Activated T-cell treated with anti-CD3 and anti-CD28 coated beads, Interleukin-2, amount 50 U/mL, for 1 hour (primary cell): ENCODE data around the gene UPF2.
"Not testable (repeated sequence)": the region's sequence is repeated elsewhere in the genome, so short reads cannot be mapped to it uniquely, and the experiment has no call there.

Source experiments
- DNase-seq: peaks from one replicate; pipeline ENCODE4 v3.0.0-alpha.2; 2020

Gene UPF2, protein sequence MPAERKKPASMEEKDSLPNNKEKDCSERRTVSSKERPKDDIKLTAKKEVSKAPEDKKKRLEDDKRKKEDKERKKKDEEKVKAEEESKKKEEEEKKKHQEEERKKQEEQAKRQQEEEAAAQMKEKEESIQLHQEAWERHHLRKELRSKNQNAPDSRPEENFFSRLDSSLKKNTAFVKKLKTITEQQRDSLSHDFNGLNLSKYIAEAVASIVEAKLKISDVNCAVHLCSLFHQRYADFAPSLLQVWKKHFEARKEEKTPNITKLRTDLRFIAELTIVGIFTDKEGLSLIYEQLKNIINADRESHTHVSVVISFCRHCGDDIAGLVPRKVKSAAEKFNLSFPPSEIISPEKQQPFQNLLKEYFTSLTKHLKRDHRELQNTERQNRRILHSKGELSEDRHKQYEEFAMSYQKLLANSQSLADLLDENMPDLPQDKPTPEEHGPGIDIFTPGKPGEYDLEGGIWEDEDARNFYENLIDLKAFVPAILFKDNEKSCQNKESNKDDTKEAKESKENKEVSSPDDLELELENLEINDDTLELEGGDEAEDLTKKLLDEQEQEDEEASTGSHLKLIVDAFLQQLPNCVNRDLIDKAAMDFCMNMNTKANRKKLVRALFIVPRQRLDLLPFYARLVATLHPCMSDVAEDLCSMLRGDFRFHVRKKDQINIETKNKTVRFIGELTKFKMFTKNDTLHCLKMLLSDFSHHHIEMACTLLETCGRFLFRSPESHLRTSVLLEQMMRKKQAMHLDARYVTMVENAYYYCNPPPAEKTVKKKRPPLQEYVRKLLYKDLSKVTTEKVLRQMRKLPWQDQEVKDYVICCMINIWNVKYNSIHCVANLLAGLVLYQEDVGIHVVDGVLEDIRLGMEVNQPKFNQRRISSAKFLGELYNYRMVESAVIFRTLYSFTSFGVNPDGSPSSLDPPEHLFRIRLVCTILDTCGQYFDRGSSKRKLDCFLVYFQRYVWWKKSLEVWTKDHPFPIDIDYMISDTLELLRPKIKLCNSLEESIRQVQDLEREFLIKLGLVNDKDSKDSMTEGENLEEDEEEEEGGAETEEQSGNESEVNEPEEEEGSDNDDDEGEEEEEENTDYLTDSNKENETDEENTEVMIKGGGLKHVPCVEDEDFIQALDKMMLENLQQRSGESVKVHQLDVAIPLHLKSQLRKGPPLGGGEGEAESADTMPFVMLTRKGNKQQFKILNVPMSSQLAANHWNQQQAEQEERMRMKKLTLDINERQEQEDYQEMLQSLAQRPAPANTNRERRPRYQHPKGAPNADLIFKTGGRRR

GRCh38 chr10:12042797-12043651 lies at the start of gene UPF2:
UPF2 (minus strand) TSS chr10:12042809; CDS start chr10:12035423, 7,386 bp downstream.
- peak; percentile 95 for DNase-seq

DNA sequence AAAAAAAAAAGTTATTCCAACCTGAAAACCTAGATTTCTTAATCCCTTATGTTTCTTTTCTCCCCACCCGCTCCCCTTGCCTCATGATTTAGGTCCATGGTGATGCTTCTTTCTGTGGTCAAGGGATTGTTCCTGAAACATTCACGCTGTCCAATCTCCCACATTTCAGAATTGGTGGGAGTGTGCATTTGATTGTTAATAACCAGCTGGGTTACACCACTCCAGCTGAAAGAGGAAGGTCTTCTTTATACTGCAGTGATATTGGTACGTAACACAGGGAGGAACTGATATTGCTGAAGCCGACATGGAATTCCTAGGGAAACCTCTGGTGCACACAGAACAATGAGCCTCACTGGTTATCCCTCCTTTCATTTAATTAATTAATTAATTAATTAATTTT lies 48.8 kb upstream of the UPF2 start:
- no peak for DNase-seq

DNA sequence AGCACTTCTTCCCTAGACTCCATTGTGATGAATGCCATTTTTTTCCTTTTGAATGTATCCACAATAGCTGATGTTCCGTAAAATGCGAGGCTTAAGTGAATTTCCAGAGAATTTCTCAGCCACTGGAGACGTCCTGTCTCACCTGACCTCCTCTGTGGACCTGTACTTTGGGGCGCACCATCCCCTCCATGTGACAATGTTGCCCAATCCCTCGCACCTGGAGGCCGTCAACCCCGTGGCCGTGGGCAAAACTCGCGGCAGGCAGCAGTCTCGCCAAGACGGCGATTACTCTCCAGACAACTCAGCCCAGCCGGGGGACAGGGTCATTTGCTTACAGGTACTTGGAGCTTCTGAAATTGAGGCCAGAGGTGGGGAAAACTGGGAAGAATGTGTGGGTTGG lies 46.3 kb upstream of the UPF2 start:
- DNase-seq, result no peak

DNA sequence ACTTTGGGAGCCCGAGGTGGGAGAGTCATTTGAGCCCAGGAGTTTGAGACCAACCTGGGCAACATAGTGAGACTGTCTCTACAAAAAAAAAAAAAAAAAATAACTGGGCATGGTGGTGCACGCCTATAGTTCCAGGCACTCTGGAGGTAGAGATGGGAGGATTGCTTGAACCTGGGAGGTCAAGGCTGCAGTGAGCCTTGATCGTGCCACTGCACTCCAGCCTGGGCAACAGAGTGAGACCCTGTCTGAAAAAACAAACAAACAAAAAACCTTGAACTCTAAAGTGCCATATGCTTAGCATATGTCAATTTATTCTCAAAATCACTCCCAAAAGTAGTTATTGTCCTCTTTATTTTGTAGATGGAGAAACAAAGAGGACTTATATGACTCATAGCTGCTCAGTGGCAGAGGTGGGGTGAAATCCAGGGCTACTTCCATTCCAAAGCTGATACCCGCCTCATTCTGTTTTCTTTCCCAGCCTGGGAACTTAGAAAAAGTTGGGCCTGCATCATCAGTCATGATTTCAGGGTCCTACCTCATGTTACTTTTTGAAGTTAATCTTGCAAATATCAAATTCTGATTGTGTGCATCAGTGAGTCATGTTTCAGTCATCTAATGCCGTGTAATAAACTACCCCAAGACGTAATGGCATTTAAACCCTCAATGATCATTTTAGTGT lies 39.4 kb upstream of the UPF2 start:
- DNase-seq, result no peak

- no peak for DNase-seq
Measured at GRCh38 chr10:12081470-12081869, 38.9 kb upstream of the UPF2 start.

DNA sequence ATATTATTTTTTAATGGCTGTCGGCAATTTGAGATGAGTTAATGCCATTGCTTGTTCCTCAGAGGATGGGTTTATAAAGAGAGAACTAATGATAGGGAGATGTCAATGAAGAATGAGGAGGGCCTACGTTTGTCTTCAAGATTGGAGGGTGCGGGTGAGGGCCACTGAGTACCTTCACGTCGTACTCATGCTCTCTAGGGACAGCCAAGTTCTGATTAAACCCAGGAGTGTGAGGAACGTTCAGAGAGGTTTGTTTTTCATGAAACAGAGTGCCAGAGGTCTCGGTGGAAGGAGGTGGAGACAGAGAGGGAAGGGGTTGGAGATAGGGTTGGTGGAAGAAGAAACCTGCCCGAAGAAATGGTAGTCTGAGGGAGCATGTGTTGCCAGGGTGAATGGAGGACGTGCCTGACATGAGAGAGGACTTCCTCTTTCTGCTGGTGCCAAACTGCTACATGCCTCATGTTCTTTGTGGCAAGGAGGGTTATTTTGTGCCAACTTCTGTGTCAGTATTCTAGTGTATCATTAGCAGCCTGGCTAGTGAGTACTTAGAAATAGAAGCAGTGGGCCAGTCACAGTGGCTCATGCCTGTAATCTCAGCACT lies 35.1 kb upstream of the UPF2 start:
- no peak for DNase-seq

- no peak for DNase-seq
Measured at GRCh38 chr10:12073526-12073925, 30.9 kb upstream of the UPF2 start.

DNA sequence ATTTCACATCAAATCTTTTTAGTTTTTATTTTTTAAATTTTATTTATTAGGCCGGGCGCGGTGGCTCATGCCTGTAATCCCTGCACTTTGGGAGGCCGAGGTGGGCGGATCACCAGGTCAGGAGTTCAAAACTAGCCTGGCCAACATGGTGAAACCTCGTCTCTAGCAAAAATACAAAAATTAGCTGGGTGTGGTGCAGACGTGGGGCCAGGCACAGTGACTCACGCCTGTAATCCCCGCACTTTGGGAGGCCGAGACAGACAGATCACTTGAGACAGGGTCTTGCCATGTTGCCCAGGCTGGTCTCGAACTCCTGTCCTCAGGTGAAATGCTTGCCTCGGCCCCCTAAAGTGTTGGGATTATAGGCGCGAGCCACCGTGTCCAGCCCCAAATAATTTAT lies 28.8 kb upstream of the UPF2 start:
- not testable (repeated sequence) for DNase-seq

- DNase-seq, result peak; percentile 99
Measured at GRCh38 chr10:12068449-12069269, 26.1 kb upstream of the UPF2 start, which contains the start of gene DHTKD1. DHTKD1 (plus strand) TSS chr10:12068954; CDS start chr10:12069034, 80 bp downstream.

- no peak for DNase-seq
Measured at GRCh38 chr10:12067336-12067735, 24.7 kb upstream of the UPF2 start.

DNA sequence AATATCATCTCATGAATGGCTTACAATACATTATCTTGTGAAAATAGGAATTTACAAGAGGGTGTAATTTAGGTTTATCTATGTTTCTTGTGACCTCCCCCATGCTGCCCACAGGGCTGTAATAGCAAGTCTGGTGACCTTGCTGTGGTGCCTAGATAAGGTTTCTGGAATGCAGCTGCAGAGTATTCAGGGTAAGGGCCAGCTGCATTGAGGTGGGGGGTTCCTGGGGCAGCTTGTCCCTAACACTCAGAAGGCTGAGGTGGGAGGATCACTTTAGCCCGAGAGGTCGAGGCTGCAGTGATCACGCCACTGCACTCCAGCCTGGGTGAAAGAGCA lies 20.8 kb upstream of the UPF2 start:
- no peak for DNase-seq

- DNase-seq, result no peak
Measured at GRCh38 chr10:12062754-12063482, 20.3 kb upstream of the UPF2 start.

DNA sequence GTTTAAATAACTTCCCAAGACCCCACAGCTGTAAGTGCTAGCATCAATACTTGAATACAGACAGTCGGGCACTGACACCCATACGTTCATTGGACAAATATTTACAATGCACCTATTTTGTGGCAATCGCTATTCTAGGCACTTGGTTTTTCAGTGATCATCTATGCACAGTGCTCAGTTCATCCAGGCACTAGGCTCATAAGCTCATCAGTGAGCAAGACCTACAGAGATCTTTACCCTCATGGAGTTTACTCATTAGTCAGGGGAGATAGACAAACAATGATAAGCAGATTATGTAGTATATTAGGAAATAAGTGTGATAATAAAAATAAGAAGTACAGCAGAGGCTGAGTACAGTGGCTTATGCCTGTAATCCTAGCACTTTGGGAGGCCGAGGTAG lies 18.5 kb upstream of the UPF2 start:
- DNase-seq, result no peak

DNA sequence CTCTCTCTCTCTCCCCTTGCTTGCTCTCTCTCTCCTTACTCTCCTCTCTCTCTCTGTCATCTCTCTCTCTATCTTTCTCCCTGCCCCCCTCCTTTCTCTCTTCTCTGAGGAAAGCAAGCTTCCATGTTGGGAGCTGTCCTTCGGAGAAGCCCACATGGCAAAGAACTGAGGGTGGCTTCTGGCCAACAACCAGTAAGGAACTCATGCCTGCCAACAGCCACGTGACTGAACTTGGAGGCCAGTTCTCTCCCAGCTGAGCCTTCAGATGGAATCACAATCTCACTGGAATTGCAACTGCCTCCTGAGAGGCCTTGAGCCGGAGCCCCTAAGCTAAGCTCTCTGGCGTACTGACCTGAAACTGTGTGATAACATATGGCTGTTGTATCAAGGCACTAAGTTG lies 14.1 kb upstream of the UPF2 start:
- no peak for DNase-seq

DNA sequence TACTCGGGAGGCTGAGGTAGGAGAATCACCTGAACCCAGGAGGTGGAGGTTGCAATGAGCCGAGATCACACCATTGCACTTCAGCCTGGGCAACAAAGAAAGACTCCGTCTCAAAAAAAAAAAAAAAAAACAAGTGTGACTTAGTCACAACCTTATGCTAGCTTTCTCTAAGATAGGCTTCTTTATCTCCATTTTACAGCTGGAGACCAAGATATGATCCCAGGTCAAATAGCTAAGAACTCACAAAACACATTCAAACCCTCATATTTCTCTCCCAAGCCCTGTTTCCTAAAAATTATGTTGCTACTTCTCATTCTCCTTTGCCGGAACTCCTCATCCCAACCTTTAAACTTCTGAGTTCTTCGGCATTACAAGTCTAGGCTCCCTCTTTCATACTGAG lies 13.1 kb upstream of the UPF2 start:
- no peak for DNase-seq

DNA sequence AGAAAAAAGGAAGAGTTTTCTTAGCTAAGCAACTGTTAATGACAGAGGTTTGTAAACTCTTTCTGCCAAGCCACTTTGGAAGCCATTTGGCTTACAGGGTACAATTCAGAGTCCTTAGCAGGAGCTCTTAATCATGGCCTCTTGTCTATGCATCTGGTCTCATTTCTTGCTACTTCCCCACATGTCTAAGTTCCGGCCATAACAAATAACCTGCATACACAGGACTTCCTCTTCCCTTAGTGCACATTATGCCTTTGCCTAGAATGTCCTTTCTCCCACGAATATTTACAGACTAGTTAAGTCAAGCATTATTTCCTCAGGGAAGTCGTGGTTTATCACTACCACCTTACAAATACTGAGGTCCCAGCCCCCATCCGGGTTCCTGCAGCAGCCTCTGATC lies 8.6 kb upstream of the UPF2 start:
- no peak for DNase-seq

GRCh38 chr10:12050528-12050927 lies 7.9 kb upstream of the UPF2 start:
- no peak for DNase-seq

DNA sequence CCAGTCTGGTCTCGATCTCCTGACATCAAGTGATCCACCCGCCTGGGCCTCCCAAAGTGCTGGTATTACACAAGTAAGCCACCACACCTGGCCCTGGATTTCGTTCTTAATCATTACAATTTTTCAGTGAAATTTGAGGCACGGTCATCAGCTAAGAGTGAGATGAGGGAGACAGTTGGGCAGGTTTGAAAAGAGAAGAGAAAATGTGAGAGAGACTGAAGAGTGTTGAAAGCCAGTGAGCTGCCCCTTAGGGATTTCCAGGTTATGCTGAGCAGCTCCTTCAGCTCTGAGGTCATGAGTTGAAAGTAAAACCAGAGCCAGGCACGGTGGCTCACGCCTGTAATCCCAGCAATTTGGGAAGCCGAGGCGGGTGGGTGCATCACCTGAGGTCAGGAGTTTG lies 5.9 kb upstream of the UPF2 start:
- DNase-seq, result no peak

GRCh38 chr10:12045596-12045995 lies 3.0 kb upstream of the UPF2 start:
- no peak for DNase-seq

- no peak for DNase-seq
Measured at GRCh38 chr10:12042409-12042796, 206 bp downstream of the UPF2 start.
